Uterus (tissue), 2 donors: Measurements from ENCODE around the gene C2orf15.

Experiments used
- POLR2A ChIP-seq, 2 donors: fragments of 450-650 bp; IDR thresholded peaks; one replicate each; pipeline ENCODE4 v1.6.1; 2016; ENCODE audit warnings: antibody characterized with exemption in 2 of 2, mild to moderate bottlenecking in 1 of 2, moderate library complexity in 1 of 2
- TF ChIP-seq, protein P1 (sequence below), 4 experiments: fragments of 200-600 bp in 2 of 4; fragments of 450-650 bp in 2 of 4; sonication (generic) in 2 of 4; IDR thresholded peaks; one replicate each; pipeline ENCODE4 v1.5.1; 2016 to 2019; ENCODE audit warnings: antibody characterized with exemption in 4 of 4, mild to moderate bottlenecking in 2 of 4, moderate library complexity in 1 of 4

- no peak for TF ChIP-seq POLR2A (IDR thresholded peaks at IDR 0.05)
- TF ChIP-seq, protein P1, sequence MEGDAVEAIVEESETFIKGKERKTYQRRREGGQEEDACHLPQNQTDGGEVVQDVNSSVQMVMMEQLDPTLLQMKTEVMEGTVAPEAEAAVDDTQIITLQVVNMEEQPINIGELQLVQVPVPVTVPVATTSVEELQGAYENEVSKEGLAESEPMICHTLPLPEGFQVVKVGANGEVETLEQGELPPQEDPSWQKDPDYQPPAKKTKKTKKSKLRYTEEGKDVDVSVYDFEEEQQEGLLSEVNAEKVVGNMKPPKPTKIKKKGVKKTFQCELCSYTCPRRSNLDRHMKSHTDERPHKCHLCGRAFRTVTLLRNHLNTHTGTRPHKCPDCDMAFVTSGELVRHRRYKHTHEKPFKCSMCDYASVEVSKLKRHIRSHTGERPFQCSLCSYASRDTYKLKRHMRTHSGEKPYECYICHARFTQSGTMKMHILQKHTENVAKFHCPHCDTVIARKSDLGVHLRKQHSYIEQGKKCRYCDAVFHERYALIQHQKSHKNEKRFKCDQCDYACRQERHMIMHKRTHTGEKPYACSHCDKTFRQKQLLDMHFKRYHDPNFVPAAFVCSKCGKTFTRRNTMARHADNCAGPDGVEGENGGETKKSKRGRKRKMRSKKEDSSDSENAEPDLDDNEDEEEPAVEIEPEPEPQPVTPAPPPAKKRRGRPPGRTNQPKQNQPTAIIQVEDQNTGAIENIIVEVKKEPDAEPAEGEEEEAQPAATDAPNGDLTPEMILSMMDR (IDR thresholded peaks at IDR 0.05): no peak
Observed at GRCh38 chr2:99112617-99113016, 28.9 kb upstream of the C2orf15 start.
